ENCODE results near the gene XRCC1. TPM values are rescaled to one million over a fixed set of nuclear protein-coding genes. Genes with fewer than 3 reads are reported as not detected.
A peak's percentile ranks its signal among the peaks of the same experiment; 100 is the strongest.

The XRCC1 gene
- total and polyA plus RNA-seq, 2 donors, result 23.2 to 28.2 TPM

DNA sequence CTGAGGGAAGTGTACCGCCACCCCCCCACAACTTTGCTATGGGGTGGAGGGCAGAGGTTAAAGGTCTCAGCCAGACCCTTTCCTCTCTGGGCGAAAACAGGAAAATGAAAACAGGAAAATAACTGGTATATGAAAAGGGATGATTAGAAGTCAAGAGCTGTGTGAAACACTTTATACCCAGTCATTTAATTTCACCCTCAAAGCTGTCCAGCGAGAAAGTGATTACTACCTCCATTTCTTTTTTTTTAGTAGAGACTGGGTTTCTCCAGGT is 70.2 kb downstream of the XRCC1 start:
- H3K9me3 ChIP-seq (ENCODE audit: control insufficient read depth in 2 of 2, insufficient read depth in 1 of 2, low read length in 1 of 2), result no peaks in the 10 kb centered on the region
- DNase-seq (ENCODE audit: low read depth in 6 of 9, low spot score in 9 of 9), result no peak
- H3K36me3 ChIP-seq (ENCODE audit: control insufficient read depth in 2 of 2, insufficient read depth in 2 of 2, low read length in 1 of 2), result peaks cover 2 to 27% of the 10 kb centered on the region in 2 donors
- H3K4me3 ChIP-seq (ENCODE audit: low read length in 2 of 2), result no peak overlapping the region
- peak overlapping the region in 1 of 2 donors; percentile 86 for H3K27ac ChIP-seq (ENCODE audit: low read depth in 1 of 2, low read length in 1 of 2)
- peaks cover 9 to 23% of the 10 kb centered on the region in 2 donors for H3K4me1 ChIP-seq (ENCODE audit: control insufficient read depth in 2 of 2, insufficient read depth in 2 of 2, low read length in 2 of 2)
- H3K27me3 ChIP-seq (ENCODE audit: control insufficient read depth in 2 of 2, insufficient read depth in 1 of 2, low read length in 1 of 2), result no peaks in the 10 kb centered on the region
- 96% methylated on average over 3 of the region's 3 CpGs for WGBS

- H3K4me1 ChIP-seq (ENCODE audit: control insufficient read depth in 2 of 2, insufficient read depth in 2 of 2, low read length in 2 of 2), result peaks cover 9 to 23% of the 10 kb centered on the region in 2 donors
- 5% methylated on average over 42 of the region's 42 CpGs for WGBS
- DNase-seq (ENCODE audit: low read depth in 6 of 9, low spot score in 9 of 9), result peak in 4 of 9 donors; percentile 49 to 76 (median 64)
- peak within 1 kb of the TSS; percentile 83 to 86 for H3K27ac ChIP-seq (ENCODE audit: low read depth in 1 of 2, low read length in 1 of 2)
- H3K4me3 ChIP-seq (ENCODE audit: low read length in 2 of 2), result peak within 1 kb of the TSS; percentile 77 to 88
- no peaks in the 10 kb centered on the region for H3K9me3 ChIP-seq (ENCODE audit: control insufficient read depth in 2 of 2, insufficient read depth in 1 of 2, low read length in 1 of 2)
- no peaks in the 10 kb centered on the region for H3K27me3 ChIP-seq (ENCODE audit: control insufficient read depth in 2 of 2, insufficient read depth in 1 of 2, low read length in 1 of 2)
- peaks cover 2 to 24% of the 10 kb centered on the region in 2 donors for H3K36me3 ChIP-seq (ENCODE audit: control insufficient read depth in 2 of 2, insufficient read depth in 2 of 2, low read length in 1 of 2)
These were observed 70.7 kb downstream of the XRCC1 start, which contains the start of gene PHLDB3 for GRCh38 chr19:43504426-43505185. Gene PHLDB3, minus strand, starts transcription at chr19:43504746. Its CDS starts 628 bp downstream, at chr19:43504118.

- Histone ChIP-seq H3K4me1 (ENCODE audit: control insufficient read depth in 2 of 2, insufficient read depth in 2 of 2, low read length in 2 of 2) (peaks cover 9 to 23% of the 10 kb centered on the region in 2 donors), H3K36me3 (ENCODE audit: control insufficient read depth in 2 of 2, insufficient read depth in 2 of 2, low read length in 1 of 2) (peaks cover 2 to 23% of the 10 kb centered on the region in 2 donors), H3K4me3 (ENCODE audit: low read length in 2 of 2) (peak overlapping the region; percentile 77 to 88), H3K9me3 (ENCODE audit: control insufficient read depth in 2 of 2, insufficient read depth in 1 of 2, low read length in 1 of 2) (no peaks in the 10 kb centered on the region), H3K27me3 (ENCODE audit: control insufficient read depth in 2 of 2, insufficient read depth in 1 of 2, low read length in 1 of 2) (no peaks in the 10 kb centered on the region), H3K27ac (ENCODE audit: low read depth in 1 of 2, low read length in 1 of 2) (peak overlapping the region; percentile 83 to 86)
- 4% methylated on average over 64 of the region's 64 CpGs for WGBS
- peak; percentile 90 to 99 (median 97) for DNase-seq (ENCODE audit: low read depth in 6 of 9, low spot score in 9 of 9)
These were observed 71.6 kb downstream of the XRCC1 start for GRCh38 chr19:43503501-43504425.

- H3K36me3 ChIP-seq (ENCODE audit: control insufficient read depth in 2 of 2, insufficient read depth in 2 of 2, low read length in 1 of 2), result peaks cover 5 to 18% of the 10 kb centered on the region in 2 donors
- no peaks in the 10 kb centered on the region for H3K27me3 ChIP-seq (ENCODE audit: control insufficient read depth in 2 of 2, insufficient read depth in 1 of 2, low read length in 1 of 2)
- no peak for DNase-seq (ENCODE audit: low read depth in 6 of 9, low spot score in 9 of 9)
- H3K27ac ChIP-seq (ENCODE audit: low read depth in 1 of 2, low read length in 1 of 2), result no peak overlapping the region
- H3K9me3 ChIP-seq (ENCODE audit: control insufficient read depth in 2 of 2, insufficient read depth in 1 of 2, low read length in 1 of 2), result no peaks in the 10 kb centered on the region
- WGBS, result 96% methylated on average over 23 of the region's 23 CpGs
- peaks cover 9 to 23% of the 10 kb centered on the region in 2 donors for H3K4me1 ChIP-seq (ENCODE audit: control insufficient read depth in 2 of 2, insufficient read depth in 2 of 2, low read length in 2 of 2)
- H3K4me3 ChIP-seq (ENCODE audit: low read length in 2 of 2), result no peak overlapping the region
These were observed 72.8 kb downstream of the XRCC1 start for GRCh38 chr19:43502419-43502976.

DNA sequence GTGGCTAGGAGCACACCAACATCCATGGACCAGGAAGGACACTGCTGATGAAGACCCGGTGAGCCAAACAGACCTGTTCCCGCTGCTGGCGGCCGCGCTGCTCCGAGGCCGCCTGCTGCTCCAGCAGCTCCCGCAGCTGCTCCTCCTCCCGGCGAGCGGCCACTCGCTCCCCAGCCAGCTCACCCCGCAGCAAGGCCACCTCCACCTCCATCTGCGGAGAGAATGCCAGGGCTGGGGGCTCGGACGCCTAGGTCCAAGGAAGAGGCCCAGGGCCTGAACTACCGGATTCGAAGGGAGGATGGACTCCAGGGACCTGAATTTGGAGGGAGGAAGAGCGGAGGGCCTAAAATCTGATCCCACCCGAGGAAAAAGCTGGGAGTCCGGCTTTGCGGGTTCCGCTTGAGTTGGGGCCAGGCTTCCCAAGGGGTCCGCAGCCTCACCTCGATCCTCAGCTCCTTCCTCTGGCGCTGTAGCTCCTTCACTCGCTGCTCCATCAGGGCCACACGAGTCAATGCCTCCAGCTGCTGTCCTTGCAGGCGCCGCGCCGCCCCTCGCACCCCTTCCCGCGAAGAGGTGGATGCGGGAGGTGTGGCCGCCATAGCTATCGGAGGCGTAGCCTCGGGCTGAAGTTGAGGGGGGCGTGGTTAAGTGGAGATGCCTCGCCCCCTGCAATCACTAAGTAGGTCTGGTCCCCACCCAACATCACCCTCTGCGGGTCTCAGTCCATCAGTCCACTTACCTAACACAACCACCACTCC is 73.5 kb downstream of the XRCC1 start:
- H3K36me3 ChIP-seq (ENCODE audit: control insufficient read depth in 2 of 2, insufficient read depth in 2 of 2, low read length in 1 of 2), result peaks cover 10 to 20% of the 10 kb centered on the region in 2 donors
- H3K4me1 ChIP-seq (ENCODE audit: control insufficient read depth in 2 of 2, insufficient read depth in 2 of 2, low read length in 2 of 2), result peaks cover 9 to 23% of the 10 kb centered on the region in 2 donors
- no peak overlapping the region for H3K4me3 ChIP-seq (ENCODE audit: low read length in 2 of 2)
- H3K9me3 ChIP-seq (ENCODE audit: control insufficient read depth in 2 of 2, insufficient read depth in 1 of 2, low read length in 1 of 2), result no peaks in the 10 kb centered on the region
- WGBS, result 96% methylated on average over 43 of the region's 43 CpGs
- no peak overlapping the region for H3K27ac ChIP-seq (ENCODE audit: low read depth in 1 of 2, low read length in 1 of 2)
- no peak for DNase-seq (ENCODE audit: low read depth in 6 of 9, low spot score in 9 of 9)
- no peaks in the 10 kb centered on the region for H3K27me3 ChIP-seq (ENCODE audit: control insufficient read depth in 2 of 2, insufficient read depth in 1 of 2, low read length in 1 of 2)

GRCh38 chr19:43499042-43499441 is 76.3 kb downstream of the XRCC1 start:
- H3K36me3 ChIP-seq (ENCODE audit: control insufficient read depth in 2 of 2, insufficient read depth in 2 of 2, low read length in 1 of 2), result peaks cover 11 to 33% of the 10 kb centered on the region in 2 donors
- 95% methylated on average over 3 of the region's 3 CpGs for WGBS

DNA sequence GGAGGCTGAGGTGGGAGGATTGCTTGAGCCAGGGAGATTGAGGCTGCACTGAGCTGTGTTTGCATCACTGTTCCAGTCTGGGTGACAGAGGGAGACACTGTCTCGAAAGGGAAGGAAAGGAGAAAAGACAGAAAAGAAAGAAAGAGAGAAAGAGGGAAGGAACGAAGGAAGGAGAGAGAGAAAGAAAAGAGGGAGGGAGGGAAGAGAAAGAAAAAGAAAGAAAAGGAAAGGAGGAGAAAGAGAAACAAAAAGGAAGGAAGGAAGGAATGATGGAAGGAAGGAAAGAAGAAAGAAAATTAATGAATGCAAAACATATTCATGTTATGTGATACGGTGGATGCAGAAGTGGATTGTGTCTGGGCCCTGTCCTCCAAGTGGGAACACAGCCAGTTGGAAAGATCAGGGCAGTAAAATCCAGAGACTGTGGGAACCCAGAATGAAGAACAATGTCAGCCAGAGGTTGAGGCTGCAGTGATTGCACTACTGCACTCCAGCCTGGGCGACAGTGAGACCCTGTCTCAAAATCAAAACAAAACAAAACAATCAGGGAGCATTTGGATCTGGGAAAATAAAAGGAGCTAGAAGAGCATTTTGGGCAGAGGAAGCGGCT is 77.0 kb downstream of the XRCC1 start:
- Histone ChIP-seq H3K27ac (ENCODE audit: low read depth in 1 of 2, low read length in 1 of 2) (no peak overlapping the region), H3K36me3 (ENCODE audit: control insufficient read depth in 2 of 2, insufficient read depth in 2 of 2, low read length in 1 of 2) (peaks cover 11 to 33% of the 10 kb centered on the region in 2 donors), H3K4me1 (ENCODE audit: control insufficient read depth in 2 of 2, insufficient read depth in 2 of 2, low read length in 2 of 2) (peaks cover under 1 to 10% of the 10 kb centered on the region in 2 donors), H3K27me3 (ENCODE audit: control insufficient read depth in 2 of 2, insufficient read depth in 1 of 2, low read length in 1 of 2) (no peaks in the 10 kb centered on the region), H3K4me3 (ENCODE audit: low read length in 2 of 2) (no peak overlapping the region), H3K9me3 (ENCODE audit: control insufficient read depth in 2 of 2, insufficient read depth in 1 of 2, low read length in 1 of 2) (no peaks in the 10 kb centered on the region)
- DNase-seq (ENCODE audit: low read depth in 6 of 9, low spot score in 9 of 9), result no peak
- 98% methylated on average over 5 of the region's 5 CpGs for WGBS

More at GRCh38 chr19:43499042-43499441, 76.3 kb downstream of the XRCC1 start:
- Histone ChIP-seq H3K27ac (ENCODE audit: low read depth in 1 of 2, low read length in 1 of 2) (no peak overlapping the region), H3K4me1 (ENCODE audit: control insufficient read depth in 2 of 2, insufficient read depth in 2 of 2, low read length in 2 of 2) (peaks cover 3 to 14% of the 10 kb centered on the region in 2 donors), H3K4me3 (ENCODE audit: low read length in 2 of 2) (no peak overlapping the region), H3K27me3 (ENCODE audit: control insufficient read depth in 2 of 2, insufficient read depth in 1 of 2, low read length in 1 of 2) (no peaks in the 10 kb centered on the region), H3K9me3 (ENCODE audit: control insufficient read depth in 2 of 2, insufficient read depth in 1 of 2, low read length in 1 of 2) (no peaks in the 10 kb centered on the region)
- no peak for DNase-seq (ENCODE audit: low read depth in 6 of 9, low spot score in 9 of 9)

DNA sequence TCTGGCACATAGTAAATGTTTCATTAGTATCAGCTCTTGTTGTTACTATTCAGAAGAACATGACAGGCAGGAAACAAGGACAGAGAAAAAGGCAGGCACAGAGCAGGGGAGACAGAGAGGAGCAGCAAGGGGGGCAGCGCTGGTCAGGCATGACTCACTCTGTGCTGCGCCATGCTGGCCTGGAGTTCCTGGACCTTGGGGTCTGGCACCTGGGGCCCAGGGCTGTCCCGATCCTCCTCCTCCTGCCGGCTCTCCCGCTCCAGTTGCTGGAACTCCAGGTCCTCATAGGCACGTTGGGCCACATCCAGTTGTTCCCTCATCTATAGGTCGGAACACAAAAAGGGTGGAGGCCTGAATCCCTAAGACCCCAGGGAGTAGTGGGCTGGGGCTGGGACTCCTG is 78.4 kb downstream of the XRCC1 start:
- H3K36me3 ChIP-seq (ENCODE audit: control insufficient read depth in 2 of 2, insufficient read depth in 2 of 2, low read length in 1 of 2), result peaks cover 14 to 35% of the 10 kb centered on the region in 2 donors
- H3K27ac ChIP-seq (ENCODE audit: low read depth in 1 of 2, low read length in 1 of 2), result no peak overlapping the region
- H3K4me1 ChIP-seq (ENCODE audit: control insufficient read depth in 2 of 2, insufficient read depth in 2 of 2, low read length in 2 of 2), result peaks cover 0 to 2% of the 10 kb centered on the region in 2 donors
- no peaks in the 10 kb centered on the region for H3K27me3 ChIP-seq (ENCODE audit: control insufficient read depth in 2 of 2, insufficient read depth in 1 of 2, low read length in 1 of 2)
- no peaks in the 10 kb centered on the region for H3K9me3 ChIP-seq (ENCODE audit: control insufficient read depth in 2 of 2, insufficient read depth in 1 of 2, low read length in 1 of 2)
- DNase-seq (ENCODE audit: low read depth in 6 of 9, low spot score in 9 of 9), result no peak
- 98% methylated on average over 7 of the region's 7 CpGs for WGBS
- no peak overlapping the region for H3K4me3 ChIP-seq (ENCODE audit: low read length in 2 of 2)
